PC-9 (cell line): ENCODE measurements around the gene MAST1. TPM values are rescaled to one million over a fixed set of nuclear protein-coding genes. Genes with fewer than 3 reads are reported as not detected.
A peak's percentile ranks its signal among the peaks of the same experiment; 100 is the strongest.
"Not testable (repeated sequence)": the region's sequence is repeated elsewhere in the genome, so short reads cannot be mapped to it uniquely, and the experiment has no call there.

ENCODE experiments used
- BruUV-seq: library from RNA; stranded (reverse); fragments of 400-500 nt; replicated peaks from 2 replicates; lab custom pipeline; 2021; lab: Mats Ljungman, UMichigan
- CTCF ChIA-PET: fragments of 300-600 bp; sonication (Branson Sonifier 250); formaldehyde crosslinking; loops from one replicate; lab custom pipeline; 2022; ENCODE audit warnings: antibody characterized with exemption; lab: Charles Lee
- POLR2A ChIA-PET: fragments of 300-600 bp; sonication (Branson Sonifier 250); formaldehyde crosslinking; loops from one replicate; lab custom pipeline; 2022; ENCODE audit warnings: antibody characterized with exemption; ENCODE audit not compliant: unreplicated experiment; lab: Charles Lee
- DNase-seq, 2 experiments: peaks; one replicate each; pipeline versions ENCODE4 v3.0.0 to v3.0.0-alpha.2; 2015 to 2022; ENCODE audit warnings: mixed read lengths in 1 of 2
- H2AFZ ChIP-seq: fragments of 200-600 bp; sonication (generic); 2 replicates; pipeline ENCODE4 v1.8.1; 2017; ENCODE audit warnings: antibody characterized with exemption
- H3F3A ChIP-seq: fragments of 200-600 bp; sonication (generic); 2 replicates; pipeline ENCODE4 v1.8.1; 2017; ENCODE audit warnings: antibody characterized with exemption, mild to moderate bottlenecking, low read depth; ENCODE audit not compliant: insufficient read depth
- H3K27ac ChIP-seq: fragments of 200-600 bp; sonication (generic); 2 replicates; pipeline ENCODE4 v1.6.1; 2016; ENCODE audit warnings: mixed run types
- H3K27me3 ChIP-seq: fragments of 200-600 bp; sonication (generic); 2 replicates; pipeline ENCODE4 v1.6.1; 2016; ENCODE audit warnings: low read depth, mixed run types; ENCODE audit not compliant: insufficient read depth
- H3K36me3 ChIP-seq: fragments of 200-600 bp; sonication (generic); 2 replicates; pipeline ENCODE4 v1.6.1; 2016; ENCODE audit warnings: low read depth, mixed run types
- H3K4me1 ChIP-seq: fragments of 200-600 bp; sonication (generic); replicated peaks from 2 replicates; pipeline ENCODE4 v1.6.1; 2016; ENCODE audit warnings: mixed run types; ENCODE audit not compliant: insufficient read depth
- H3K4me2 ChIP-seq: fragments of 200-600 bp; sonication (generic); 2 replicates; pipeline ENCODE4 v1.6.1; 2017; ENCODE audit warnings: mixed run types
- H3K4me3 ChIP-seq: fragments of 200-600 bp; sonication (generic); 2 replicates; pipeline ENCODE4 v1.6.1; 2016; ENCODE audit warnings: mixed run types
- H3K79me2 ChIP-seq: fragments of 200-600 bp; sonication (generic); 2 replicates; pipeline ENCODE4 v1.6.1; 2017; ENCODE audit warnings: low read depth, mixed run types
- H3K9me2 ChIP-seq: fragments of 200-600 bp; sonication (generic); 2 replicates; pipeline ENCODE4 v1.8.1; 2017; ENCODE audit warnings: mild to moderate bottlenecking; ENCODE audit not compliant: insufficient read depth
- H3K9me3 ChIP-seq: fragments of 200-600 bp; sonication (generic); 2 replicates; pipeline ENCODE4 v1.8.1; 2016; ENCODE audit warnings: low read depth; ENCODE audit not compliant: insufficient read depth
- H4K20me1 ChIP-seq: fragments of 200-600 bp; sonication (generic); 2 replicates; pipeline ENCODE4 v1.8.1; 2017; ENCODE audit not compliant: insufficient read depth
- CTCF ChIP-seq: fragments of 200-600 bp; sonication (generic); conservative IDR thresholded peaks from 2 replicates; pipeline ENCODE4 v1.6.1; 2017; ENCODE audit warnings: mixed run types, antibody characterized with exemption, mild to moderate bottlenecking, moderate library complexity
- EZH2 ChIP-seq: fragments of 200-600 bp; sonication (generic); IDR thresholded peaks from 2 replicates; pipeline ENCODE4 v1.8.0; 2017; ENCODE audit warnings: antibody characterized with exemption, low read depth
- intact Hi-C: fragments of 100-400 bp; cut with micrococcal nuclease; formaldehyde crosslinking; loops from one replicate; pipeline ENCODE4 v1.10.0; 2022; ENCODE audit not compliant: unreplicated experiment
- total RNA-seq: library from RNA; stranded (reverse); gene quantifications from 2 replicates; pipeline ENCODE4 v1.2.3, GENCODE V29; 2021

Gene MAST1
- total RNA-seq, 1 experiment from 2014 or later, result 11.9 TPM

- Histone ChIP-seq H3K9me3 (peaks cover 11% of the 10 kb centered on the region; the same call in 1 of the 2 replicates), H3K4me2 (no peak overlapping the region), H3F3A (peaks cover 6% of the 10 kb centered on the region; the same call in 1 of the 2 replicates), H3K36me3 (no peaks in the 10 kb centered on the region), H3K79me2 (peaks cover 18% of the 10 kb centered on the region), H4K20me1 (no peaks in the 10 kb centered on the region), H3K27me3 (no peaks in the 10 kb centered on the region), H3K4me1 (peaks cover 11% of the 10 kb centered on the region), H3K27ac (no peak overlapping the region), H3K4me3 (no peak overlapping the region), H2AFZ (no peak overlapping the region), H3K9me2 (no peaks in the 10 kb centered on the region)
- DNase-seq, result peak in 1 of 2 experiments; percentile 5
- no TSS peak for BruUV-seq
- POLR2A ChIA-PET, result no interaction called here
- CTCF ChIA-PET, result interaction anchor here (0.5 kb wide), 1 partner anchor 28 kb away, joined by 6 read pairs; no protein-coding TSS in a partner anchor
- intact Hi-C loops, result no loop called here
- no peak for TF ChIP-seq CTCF
- TF ChIP-seq EZH2, result no peak
Measured at GRCh38 chr19:12888006-12888603, 49.8 kb downstream of the MAST1 start.

GRCh38 chr19:12890299-12890786 lies 52.0 kb downstream of the MAST1 start:
- peak overlapping the region; percentile 49; the same call in 1 of the 2 replicates for H2AFZ ChIP-seq
- POLR2A ChIA-PET, result interaction anchor here (0.5 to 1.0 kb wide), 9 partner anchors 9 to 965 kb away, joined by 3 to 15 read pairs (median 5); partner anchors contain the start of genes CALR, DNASE2 and ZNF700
- not testable (repeated sequence) for DNase-seq, H3K9me2 ChIP-seq, H3F3A ChIP-seq, H3K27ac ChIP-seq, H3K36me3 ChIP-seq, H3K27me3 ChIP-seq, H4K20me1 ChIP-seq, H3K4me1 ChIP-seq, H3K9me3 ChIP-seq, BruUV-seq
- peak overlapping the region; percentile 85; the same call in 1 of the 2 replicates for H3K4me3 ChIP-seq
- peaks cover 18% of the 10 kb centered on the region for H3K79me2 ChIP-seq
- H3K4me2 ChIP-seq, result peak overlapping the region; percentile 77
- CTCF ChIA-PET, result interaction anchor here (0.7 to 1.1 kb wide), 2 partner anchors 43 to 75 kb away, joined by 3 to 4 read pairs; no protein-coding TSS in a partner anchor
- intact Hi-C loops, result loop anchor here (2.0 kb wide), 2 partner anchors 28 to 48 kb away; partner anchors contain the start of genes CALR and SYCE2

GRCh38 chr19:12890787-12891552 lies 52.7 kb downstream of the MAST1 start, which contains the start of gene GCDH:
GCDH (plus strand) TSS chr19:12891160; CDS start chr19:12891305, 145 bp downstream.
- Histone ChIP-seq H3K27ac (no peak within 1 kb of the TSS), H3K79me2 (peaks cover 18% of the 10 kb centered on the region), H3K27me3 (no peaks in the 10 kb centered on the region), H2AFZ (peak within 1 kb of the TSS; percentile 81), H3K9me3 (no peaks in the 10 kb centered on the region), H3K9me2 (no peaks in the 10 kb centered on the region), H4K20me1 (no peaks in the 10 kb centered on the region), H3K4me2 (peak within 1 kb of the TSS; percentile 97), H3K4me3 (peak within 1 kb of the TSS; percentile 85), H3F3A (no peaks in the 10 kb centered on the region), H3K36me3 (no peaks in the 10 kb centered on the region), H3K4me1 (peaks cover 8% of the 10 kb centered on the region)
- DNase-seq, result peak; percentile 96 to 99
- ChIA-PET POLR2A (interaction anchor here (0.6 to 1.0 kb wide), 13 partner anchors 9 to 966 kb away, joined by 3 to 15 read pairs (median 5); partner anchors contain the start of genes CALR, DNASE2, FARSA and ZNF700), CTCF (interaction anchor here (0.7 to 1.1 kb wide), 3 partner anchors 43 to 125 kb away, joined by 3 to 5 read pairs (median 4); no protein-coding TSS in a partner anchor)
- intact Hi-C loops, result loop anchor here (2.0 kb wide), 2 partner anchors 28 to 48 kb away; partner anchors contain the start of genes CALR and SYCE2
- BruUV-seq, result no TSS peak
- TF ChIP-seq CTCF, result no peak
- TF ChIP-seq EZH2, result no peak
